GM04504 (cell line): ENCODE results near the gene SLC39A11.
"Not testable (repeated sequence)": the region's sequence is repeated elsewhere in the genome, so short reads cannot be mapped to it uniquely, and the experiment has no call there.

ENCODE experiments used
- DNase-seq: peaks from one replicate; pipeline ENCODE4 v3.0.0-alpha.2; 2012; ENCODE audit warnings: low read depth

The SLC39A11 gene

DNA sequence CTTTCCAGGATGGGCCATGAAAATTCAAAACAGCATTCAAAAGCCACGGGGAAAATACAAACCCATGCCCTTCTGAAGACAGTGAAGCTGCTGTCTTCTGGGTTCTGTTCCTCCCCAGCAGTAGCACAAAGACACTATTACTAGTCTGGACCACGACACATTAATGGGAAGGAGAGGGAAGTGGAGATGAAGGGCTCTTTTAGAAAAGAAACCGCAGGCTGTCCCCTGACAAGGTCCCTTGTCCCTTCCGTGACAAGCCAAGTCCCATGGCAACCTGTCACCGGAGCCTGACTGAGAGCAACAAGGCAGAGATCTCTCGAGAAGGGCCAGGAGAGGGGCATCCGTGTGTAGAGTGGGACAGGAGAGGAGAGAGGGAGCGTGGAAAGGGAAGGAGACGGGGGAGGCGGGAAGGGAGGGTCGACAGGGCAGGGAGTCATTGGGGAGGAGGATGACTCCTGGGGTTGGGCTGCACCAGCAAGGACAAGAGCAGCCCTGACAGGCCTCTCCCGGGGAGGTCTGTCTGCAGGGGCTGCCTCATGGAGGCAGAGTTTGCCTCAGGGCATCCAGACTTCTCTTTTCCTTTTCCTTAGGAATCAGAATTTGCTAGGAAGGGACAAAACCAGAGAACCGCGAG is 436.2 kb downstream of the SLC39A11 start:
- no peak for DNase-seq

- no peak for DNase-seq
Observed at GRCh38 chr17:72654706-72655105, 437.8 kb downstream of the SLC39A11 start.

DNA sequence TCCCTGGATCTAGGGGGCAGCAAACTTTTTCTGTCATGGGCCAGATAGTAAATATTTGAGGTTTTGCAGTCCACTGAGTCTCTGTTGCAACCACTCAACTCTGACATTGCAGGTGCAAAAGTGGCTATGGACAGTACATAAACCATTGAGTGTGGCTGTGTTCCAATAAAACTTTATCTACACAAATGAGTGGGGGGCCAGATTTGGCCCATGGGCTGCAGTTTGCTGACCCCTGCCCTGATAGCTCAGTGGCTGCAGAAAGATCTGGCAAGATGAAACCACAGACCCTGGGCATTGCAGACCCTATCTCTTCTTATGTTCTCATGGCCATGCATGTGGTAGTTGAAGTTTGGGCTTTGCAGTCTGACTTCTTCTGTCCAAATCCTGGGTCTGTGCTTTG is 440.5 kb downstream of the SLC39A11 start:
- no peak for DNase-seq

GRCh38 chr17:72648702-72649101 is 443.8 kb downstream of the SLC39A11 start:
- no peak for DNase-seq

- no peak for DNase-seq
Observed at GRCh38 chr17:72646176-72646575, 446.3 kb downstream of the SLC39A11 start.

DNA sequence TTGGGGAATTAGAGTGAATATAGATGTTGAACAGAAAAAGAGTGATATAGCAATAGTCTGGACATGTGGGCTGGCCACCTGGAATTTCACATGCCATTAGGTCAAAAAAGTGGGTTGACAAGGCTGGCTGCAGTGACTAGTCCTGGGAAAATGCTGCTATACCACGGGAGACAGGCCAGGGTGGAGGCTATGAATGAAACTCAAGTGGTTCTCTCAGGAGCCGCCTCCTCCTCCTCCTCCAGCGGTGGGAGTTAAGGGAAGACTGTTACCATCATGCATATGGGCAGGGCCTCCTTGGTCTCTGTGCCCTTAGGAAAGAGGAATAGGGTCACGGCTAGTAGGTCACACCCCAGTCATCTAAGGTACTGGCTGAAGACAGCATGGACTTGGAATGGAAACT is 448.0 kb downstream of the SLC39A11 start:
- no peak for DNase-seq

DNA sequence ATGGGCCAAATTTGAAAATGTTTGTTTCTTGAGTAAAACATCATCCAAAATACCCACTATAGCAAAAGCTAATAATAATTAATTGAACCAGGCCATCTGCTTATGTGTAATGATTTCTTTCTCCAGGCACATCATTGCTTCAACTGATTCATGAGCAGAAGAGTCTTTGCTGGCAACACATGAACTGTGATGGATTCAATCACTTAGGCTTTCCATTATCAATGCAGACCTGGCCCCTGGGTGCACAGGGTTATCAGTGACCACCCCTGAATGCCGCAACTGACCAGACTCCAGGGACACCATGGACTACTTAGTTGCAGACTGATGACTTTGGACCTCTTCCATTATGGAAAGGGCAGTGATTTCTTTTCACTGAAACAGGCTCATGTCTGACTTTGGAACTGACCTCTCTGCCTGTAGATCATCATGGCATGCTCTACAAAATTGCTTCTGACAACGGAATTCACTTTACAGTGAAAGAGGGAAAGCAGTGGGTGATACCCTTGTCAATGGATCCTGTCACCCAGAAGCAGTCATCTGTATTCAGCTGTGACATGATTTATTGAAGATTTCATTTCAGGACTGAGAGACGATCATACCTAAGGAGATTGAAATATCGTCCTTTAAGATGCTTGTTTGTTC is 448.8 kb downstream of the SLC39A11 start:
- DNase-seq = no peak

DNA sequence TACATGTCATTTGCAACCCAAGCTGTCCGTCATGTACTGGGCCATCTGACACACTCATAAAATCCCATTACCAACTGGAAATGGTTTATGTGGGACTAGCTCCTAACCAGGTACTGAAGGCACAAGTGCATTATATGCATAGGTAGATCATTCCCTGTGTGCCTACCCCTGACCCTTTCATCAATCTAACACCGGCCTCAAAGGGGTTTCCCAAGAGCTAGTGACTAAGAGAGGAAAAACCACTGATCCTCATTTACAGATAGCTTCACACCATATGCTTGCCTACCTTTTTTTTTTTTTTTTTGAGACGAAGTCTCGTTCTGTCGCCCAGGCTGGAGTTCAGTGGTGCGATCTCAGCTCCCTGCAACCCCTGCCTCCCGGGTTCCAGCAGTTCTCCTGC is 449.8 kb downstream of the SLC39A11 start:
- no peak for DNase-seq

DNA sequence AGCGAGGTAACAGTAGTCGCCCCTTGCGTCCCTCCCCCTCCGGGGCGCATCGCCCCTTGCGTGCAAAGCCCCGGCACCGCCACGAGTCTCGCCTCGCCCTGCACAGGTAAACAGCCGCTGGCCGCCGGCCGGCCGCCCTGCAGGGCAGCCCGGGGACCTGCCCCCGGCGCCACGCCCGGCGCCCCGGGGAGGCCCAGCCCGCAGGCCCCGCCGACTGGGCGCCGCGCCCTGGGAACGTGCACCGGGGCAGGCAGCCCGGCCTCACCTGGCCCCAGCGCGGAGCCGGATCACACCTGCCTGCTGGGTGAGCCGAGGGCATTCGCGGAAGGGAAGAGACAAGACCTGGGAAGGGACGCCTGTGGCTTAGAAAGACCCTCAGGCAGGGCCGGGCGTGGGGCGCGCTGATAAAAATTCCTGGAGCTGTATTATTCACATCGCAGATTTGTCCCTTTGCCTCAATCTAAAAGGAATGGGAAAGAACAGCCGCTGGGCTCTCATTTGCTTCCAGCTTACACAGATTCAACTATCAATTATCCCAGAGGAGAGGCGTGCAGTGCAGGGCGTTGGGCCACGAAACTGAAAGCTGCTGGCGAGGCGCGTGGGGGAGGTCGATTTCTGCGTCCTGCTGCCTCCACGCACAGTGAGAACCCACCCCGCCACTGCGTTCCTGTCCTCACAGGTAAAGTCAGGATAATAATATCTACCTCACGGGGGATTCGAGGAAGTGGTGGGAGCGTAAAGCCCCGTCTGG is 451.9 kb downstream of the SLC39A11 start:
- no peak for DNase-seq

DNA sequence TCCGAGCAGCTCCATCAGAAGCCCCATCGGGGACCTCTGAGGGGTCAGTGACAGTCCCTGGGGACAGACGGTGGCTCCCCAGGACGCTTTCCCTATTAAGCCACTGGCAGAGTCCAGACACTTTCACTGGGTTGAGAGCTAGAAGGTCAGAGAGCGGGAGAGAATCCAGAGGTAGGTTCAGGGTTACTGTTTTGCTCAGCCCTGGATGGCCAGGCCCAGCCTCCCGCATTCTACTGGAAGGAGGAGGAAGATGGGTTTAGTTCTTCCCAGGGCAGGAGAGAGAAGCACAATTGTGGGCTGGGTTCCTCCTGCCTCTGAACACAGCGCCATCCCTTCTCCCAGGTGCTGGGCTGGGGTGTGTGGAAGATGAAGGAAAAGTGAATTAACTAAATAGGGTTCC is 452.8 kb downstream of the SLC39A11 start:
- no peak for DNase-seq

DNA sequence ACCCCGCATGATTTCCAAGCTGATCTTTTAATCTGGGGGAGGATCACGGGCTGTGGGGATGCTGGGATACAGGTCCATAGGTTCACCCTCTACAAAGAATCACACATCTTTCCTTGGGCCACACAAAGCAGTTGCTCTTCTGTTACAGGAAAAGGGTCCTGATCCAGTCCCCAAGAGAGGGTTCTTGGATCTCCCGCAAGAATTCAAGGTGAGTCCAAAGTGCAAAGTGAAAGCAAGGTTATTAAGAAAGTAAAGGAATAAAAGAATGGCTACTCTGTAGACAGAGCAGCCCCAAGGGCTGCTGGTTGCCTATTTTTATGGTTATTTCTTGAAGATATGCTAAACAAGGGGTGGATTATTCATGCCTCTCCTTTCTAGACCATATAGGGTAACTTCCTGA is 453.6 kb downstream of the SLC39A11 start:
- not testable (repeated sequence) for DNase-seq

- DNase-seq = no peak
Observed at GRCh38 chr17:72635034-72635635, 457.4 kb downstream of the SLC39A11 start.

- no peak for DNase-seq
Observed at GRCh38 chr17:72634621-72635020, 457.9 kb downstream of the SLC39A11 start.

DNA sequence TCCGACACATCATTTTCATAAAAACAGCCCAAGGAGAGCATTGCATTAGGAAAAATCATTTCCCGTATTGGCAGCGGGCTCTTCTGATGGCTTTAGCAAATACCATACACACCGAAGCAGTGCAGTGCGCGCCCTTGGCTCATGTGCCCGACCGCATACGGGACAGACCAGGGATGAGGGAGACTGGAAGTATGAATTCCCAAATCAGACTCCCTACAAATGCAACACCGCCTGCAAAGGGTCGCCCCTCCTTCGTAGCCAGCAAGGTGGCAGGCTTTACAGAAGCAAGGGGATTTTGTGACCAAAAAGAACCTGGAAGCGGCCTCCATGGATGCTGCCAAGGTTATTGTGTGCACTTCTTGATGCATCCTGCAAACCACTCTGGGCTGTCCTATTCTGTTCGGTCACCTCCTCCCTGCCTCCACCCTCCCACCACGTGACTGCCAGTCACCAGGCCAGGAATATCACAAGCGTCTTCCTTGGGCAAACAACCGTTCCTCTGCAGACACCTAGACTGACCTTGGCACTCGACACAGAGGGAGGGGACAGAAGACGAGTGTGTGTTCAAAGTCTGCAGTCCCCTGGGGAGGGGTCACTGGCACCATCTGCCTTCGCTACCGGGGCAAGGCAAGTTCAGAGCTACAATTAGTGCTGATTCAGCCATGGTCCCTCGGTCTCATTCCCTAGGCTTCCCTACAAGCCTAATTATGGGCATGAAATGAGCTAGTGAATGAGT is 460.4 kb downstream of the SLC39A11 start:
- no peak for DNase-seq

DNA sequence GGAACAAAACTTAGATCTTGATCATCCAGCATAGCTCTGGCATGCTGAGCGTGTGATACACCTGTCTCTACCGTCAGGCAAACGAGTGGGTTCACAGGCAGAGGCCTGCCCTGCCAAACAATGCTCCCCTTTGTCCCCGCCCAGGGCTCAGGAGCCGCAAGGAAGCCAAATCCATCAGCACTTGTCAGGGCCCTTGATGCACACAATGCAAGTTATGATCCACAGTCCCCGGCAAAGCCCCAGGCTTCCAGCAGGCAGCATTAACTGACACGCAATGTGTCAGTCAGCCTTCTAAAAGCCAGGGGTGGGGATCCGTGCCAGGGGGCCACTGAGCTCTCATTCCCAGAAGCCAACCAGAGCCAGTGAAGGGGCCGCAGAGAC is 460.9 kb downstream of the SLC39A11 start:
- DNase-seq = no peak

DNA sequence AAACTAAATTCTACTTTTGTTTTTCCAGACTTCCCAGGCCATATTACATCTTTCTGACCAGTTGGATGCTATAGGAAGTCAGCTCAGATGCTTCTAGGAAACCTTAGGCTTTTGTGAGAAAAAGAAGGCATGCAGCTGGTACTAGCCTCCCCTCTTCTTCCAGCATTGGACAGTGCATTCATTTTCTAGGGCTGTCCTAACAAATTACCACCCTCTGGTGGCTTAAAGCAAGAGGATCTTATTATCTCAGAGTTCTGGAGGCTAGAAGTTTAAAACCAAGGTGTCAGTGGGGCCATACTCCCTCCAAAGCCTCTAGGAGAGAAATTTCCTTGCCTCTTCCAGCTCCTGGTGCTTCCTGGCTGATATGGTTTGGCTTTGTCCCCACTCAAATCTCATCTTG is 467.8 kb downstream of the SLC39A11 start:
- DNase-seq = no peak

DNA sequence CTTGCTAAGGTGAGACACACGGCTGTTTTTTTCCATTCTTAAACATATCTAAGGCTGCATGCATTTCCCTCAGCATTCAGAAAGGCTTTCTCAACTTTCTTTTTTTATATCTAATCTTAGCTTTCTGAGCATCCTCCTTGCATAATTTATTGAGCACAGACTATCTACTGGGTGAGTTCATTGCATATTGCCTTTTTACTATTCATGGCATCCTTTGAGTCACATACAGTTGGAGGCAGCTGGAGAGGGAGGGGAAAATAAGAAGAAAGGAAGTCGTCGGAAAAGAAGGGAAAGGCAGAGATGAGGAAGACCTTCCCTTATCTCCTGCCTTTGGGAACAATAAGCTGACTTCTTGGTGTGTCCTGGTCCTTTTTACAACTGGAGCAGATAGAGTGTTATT is 468.3 kb downstream of the SLC39A11 start:
- no peak for DNase-seq

- DNase-seq = no peak
Observed at GRCh38 chr17:72622661-72623433, 469.6 kb downstream of the SLC39A11 start.

GRCh38 chr17:72619976-72620650 is 472.4 kb downstream of the SLC39A11 start:
- DNase-seq = no peak

GRCh38 chr17:72618001-72618509 is 474.4 kb downstream of the SLC39A11 start:
- DNase-seq = no peak

DNA sequence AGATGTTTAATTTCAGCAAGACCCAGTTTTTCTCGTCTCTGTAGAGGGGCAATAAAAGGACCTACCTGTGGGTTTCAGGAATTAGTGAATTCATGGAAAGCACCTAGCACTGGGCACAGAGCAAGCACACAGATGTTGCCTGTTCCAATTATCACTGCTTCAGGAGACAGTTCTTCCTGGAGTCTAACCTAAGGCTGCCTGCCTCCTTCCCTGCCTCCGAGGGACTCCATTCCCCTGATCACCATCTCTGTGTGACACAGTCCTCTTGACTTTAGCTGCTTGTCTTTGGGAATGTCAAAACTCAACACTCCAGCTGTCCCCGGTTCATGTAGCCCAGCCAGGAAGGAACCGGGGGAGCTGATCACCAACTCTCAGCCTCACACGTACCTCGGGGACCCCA is 474.9 kb downstream of the SLC39A11 start:
- no peak for DNase-seq
